Upper lobe of left lung (tissue), 4 donors: ENCODE measurements around the gene SRCIN1.

Source experiments
- CTCF ChIP-seq, 6 experiments: fragments of 450-650 bp in 4 of 6; fragments of 200-600 bp in 2 of 6; sonication (generic) in 2 of 6; IDR thresholded peaks; one replicate each; pipeline ENCODE4 v1.5.1; 2016 to 2019; ENCODE audit warnings: antibody characterized with exemption in 6 of 6
- EP300 ChIP-seq, 4 donors: sonication (generic); formaldehyde crosslinking; IDR thresholded peaks; one replicate each; pipeline ENCODE4 v1.5.1; 2017; ENCODE audit warnings: antibody characterized with exemption in 4 of 4, control low read depth in 2 of 4
- POLR2A ChIP-seq, 4 donors: fragments of 450-650 bp; IDR thresholded peaks; one replicate each; pipeline ENCODE4 v1.5.1; 2016 to 2017; ENCODE audit warnings: antibody characterized with exemption in 4 of 4, mild to moderate bottlenecking in 2 of 4
- POLR2AphosphoS5 ChIP-seq, 2 donors: sonication (generic); formaldehyde crosslinking; IDR thresholded peaks; one replicate each; pipeline ENCODE4 v1.5.1; 2017; ENCODE audit warnings: antibody characterized with exemption in 2 of 2

GRCh38 chr17:38585918-38586529 lies 19.7 kb downstream of the SRCIN1 start:
- TF ChIP-seq CTCF (IDR thresholded peaks at IDR 0.05): no peak
- TF ChIP-seq POLR2A (IDR thresholded peaks at IDR 0.05): no peak
- TF ChIP-seq EP300 (IDR thresholded peaks at IDR 0.05): no peak
- no peak for TF ChIP-seq POLR2AphosphoS5 (IDR thresholded peaks at IDR 0.05)
